GM21367 (cell line): Measurements from ENCODE around the gene PHKG1.
"Not testable (repeated sequence)": the region's sequence is repeated elsewhere in the genome, so short reads cannot be mapped to it uniquely, and the experiment has no call there.

ENCODE experiments used
- ATAC-seq: cut with Tn5 transposase; IDR thresholded peaks from one replicate; pipeline ENCODE4 v1.9.1; 2021; ENCODE audit not compliant: unreplicated experiment

The PHKG1 gene

GRCh38 chr7:56046721-56047445 lies 45.9 kb downstream of the PHKG1 start:
- ATAC-seq: no peak

- not testable (repeated sequence) for ATAC-seq
These were observed 47.0 kb downstream of the PHKG1 start for GRCh38 chr7:56045758-56046157.

- ATAC-seq: no peak
These were observed 52.0 kb downstream of the PHKG1 start for GRCh38 chr7:56040730-56041129.

- ATAC-seq: peak; percentile 92
These were observed 58.9 kb downstream of the PHKG1 start for GRCh38 chr7:56033671-56034432.

GRCh38 chr7:56032578-56032977 lies 60.2 kb downstream of the PHKG1 start:
- ATAC-seq: not testable (repeated sequence)

GRCh38 chr7:56031556-56031955 lies 61.2 kb downstream of the PHKG1 start:
- ATAC-seq: not testable (repeated sequence)

GRCh38 chr7:56030340-56030739 lies 62.4 kb downstream of the PHKG1 start:
- ATAC-seq: no peak
